Urothelium cell line (cell line): Measurements from ENCODE around the gene LIN7A.
"Not testable (repeated sequence)": the region's sequence is repeated elsewhere in the genome, so short reads cannot be mapped to it uniquely, and the experiment has no call there.

Experiments used
- DNase-seq: peaks from one replicate; pipeline ENCODE4 v3.0.0; 2011; ENCODE audit warnings: low spot score, mixed read lengths
- FAIRE-seq: peaks from 2 replicates; lab custom pipeline; 2011; peaks lifted over from hg19 to GRCh38; lab: Jason Lieb, UNC

Gene LIN7A

DNA sequence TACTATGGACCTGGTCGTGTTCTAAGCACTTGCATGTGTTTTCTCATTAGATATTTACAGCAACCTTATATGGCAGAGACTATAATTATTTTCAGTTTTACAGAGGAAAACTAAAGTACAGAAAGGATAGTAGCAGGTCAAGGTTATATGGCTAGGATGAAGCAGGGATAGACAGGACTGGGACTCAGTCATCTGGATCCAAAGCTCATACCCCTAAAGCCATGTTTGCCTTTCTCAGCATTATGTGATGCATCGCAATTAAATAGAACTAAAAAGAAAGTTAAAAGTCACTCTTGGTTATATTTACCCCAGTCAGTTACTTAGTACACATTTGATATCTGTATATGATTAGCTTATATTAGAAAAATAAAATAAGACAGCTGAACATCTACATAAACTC, 13.3 kb downstream of the LIN7A start:
- DNase-seq = no peak
- no peak for FAIRE-seq

DNA sequence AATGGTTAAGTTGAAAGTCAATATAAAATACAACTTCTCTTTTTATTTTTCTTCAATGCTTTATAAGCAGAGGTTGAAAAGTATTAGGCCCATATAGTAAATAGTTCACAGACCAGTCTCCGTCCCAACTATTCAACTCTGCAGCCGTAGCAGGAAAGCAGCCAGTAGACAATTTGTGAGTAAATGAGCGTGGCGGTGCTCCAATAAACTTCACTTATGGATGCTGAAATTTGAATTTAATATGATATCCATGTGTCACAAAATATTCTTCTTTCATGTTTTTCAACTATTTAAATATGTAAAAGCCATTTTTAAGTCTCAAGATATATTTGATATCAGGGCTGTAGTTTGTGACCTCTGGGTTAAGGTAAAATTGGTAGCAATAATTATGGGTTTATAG, 17.7 kb downstream of the LIN7A start:
- DNase-seq (no peak), FAIRE-seq (no peak)

DNA sequence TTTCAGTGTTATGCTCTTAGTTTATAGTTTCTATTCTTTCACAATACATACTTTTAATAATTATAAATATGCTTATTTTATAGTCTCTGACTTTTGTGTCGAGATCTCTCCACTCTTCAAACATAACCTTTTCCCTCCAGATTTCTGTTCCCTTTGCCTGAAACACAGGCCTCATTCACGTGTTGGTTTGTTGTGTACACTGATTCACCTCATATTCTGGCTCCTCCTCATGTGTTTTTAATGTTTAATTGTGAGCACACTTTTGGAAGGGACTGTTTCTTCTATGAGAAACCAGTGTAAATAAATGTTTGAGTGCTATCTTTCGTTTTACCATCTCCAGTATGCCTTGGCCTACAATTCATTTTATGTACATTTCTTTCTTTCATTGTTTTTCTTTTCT, 20.1 kb downstream of the LIN7A start:
- DNase-seq = no peak
- no peak for FAIRE-seq

GRCh38 chr12:80912901-80913770, 24.6 kb downstream of the LIN7A start:
- DNase-seq (no peak), FAIRE-seq (no peak)

DNA sequence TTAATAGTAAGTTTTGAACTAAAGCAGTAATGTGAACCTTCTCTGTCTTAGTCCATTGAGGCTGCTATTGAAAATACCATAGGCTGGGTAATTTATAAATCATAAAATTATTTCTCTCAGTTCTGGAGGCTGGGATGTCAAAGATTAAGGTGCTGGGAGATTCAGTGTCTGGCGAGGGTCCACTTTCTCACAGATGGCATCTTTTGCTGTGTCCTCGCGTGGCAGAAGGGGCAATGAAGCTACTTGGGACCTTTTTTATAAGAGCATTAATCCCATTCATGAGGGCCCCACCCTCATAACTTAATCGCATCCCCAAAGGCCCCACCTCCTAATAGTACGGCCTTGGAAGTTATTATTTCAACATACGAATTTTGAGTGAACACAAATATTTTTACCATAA, 28.4 kb downstream of the LIN7A start:
- DNase-seq (no peak), FAIRE-seq (no peak)

GRCh38 chr12:80902711-80903110, 35.0 kb downstream of the LIN7A start:
- no peak for FAIRE-seq

DNA sequence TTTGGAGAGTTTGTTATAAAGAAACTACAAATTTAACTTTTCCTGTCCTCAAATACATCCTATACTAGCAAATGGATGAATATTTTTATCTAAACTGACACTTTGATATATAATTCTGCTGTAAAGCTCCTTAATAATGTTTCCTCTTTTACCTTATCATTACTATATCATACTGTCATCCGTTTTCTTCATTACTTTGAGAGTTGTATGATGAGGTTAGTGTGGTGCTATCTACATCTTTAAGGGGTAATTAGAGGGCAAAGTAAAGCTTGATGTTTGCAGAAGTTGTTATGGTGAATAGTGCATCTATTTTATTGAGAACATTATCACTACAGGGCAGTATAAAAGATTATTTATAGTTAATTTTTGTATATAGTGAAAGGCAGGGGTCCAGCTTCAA, 36.1 kb downstream of the LIN7A start:
- no peak for DNase-seq
- FAIRE-seq = no peak

More at GRCh38 chr12:80902711-80903110, 35.0 kb downstream of the LIN7A start:
- DNase-seq = no peak

DNA sequence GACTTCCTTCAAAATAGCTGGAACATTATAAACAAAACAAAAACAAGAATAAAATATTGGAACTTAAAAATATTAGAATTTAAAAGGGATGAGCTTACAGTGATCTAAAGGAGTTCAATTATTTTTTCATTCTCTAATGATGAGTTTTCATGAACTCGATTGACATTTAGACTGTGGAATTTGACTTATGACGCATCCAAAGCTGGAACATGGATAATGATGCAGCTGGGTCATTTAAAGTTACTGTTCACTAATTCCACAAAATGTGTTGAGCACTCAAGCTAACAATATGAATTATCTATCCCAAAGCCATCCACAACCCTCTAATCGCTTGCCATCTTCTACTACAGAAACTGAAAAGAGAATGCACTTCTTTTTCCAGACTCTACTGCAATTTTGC, 42.5 kb downstream of the LIN7A start:
- DNase-seq = no peak
- FAIRE-seq = no peak

GRCh38 chr12:80894179-80894578, 43.6 kb downstream of the LIN7A start:
- no peak for DNase-seq
- FAIRE-seq = no peak

GRCh38 chr12:80892597-80893445, 44.9 kb downstream of the LIN7A start:
- FAIRE-seq (no peak), DNase-seq (no peak)

DNA sequence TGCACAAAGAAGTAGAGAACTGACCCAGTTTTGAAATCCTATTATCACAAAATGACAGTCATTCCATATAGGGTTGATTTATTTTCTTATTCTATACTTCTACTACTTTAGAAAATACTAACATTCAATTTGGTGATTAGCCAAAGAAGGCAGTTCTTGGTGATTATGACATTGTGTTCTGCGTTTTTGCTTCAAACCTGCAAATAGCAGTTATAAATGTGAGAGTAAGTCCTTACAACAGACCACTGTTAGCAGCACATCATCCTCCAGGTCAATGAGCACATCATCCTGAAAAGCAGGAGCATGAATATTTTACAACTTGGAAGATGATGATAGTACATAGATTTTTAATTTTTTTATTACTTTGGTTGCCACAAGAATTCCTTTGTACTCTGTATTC, 53.1 kb downstream of the LIN7A start:
- FAIRE-seq (no peak), DNase-seq (no peak)

DNA sequence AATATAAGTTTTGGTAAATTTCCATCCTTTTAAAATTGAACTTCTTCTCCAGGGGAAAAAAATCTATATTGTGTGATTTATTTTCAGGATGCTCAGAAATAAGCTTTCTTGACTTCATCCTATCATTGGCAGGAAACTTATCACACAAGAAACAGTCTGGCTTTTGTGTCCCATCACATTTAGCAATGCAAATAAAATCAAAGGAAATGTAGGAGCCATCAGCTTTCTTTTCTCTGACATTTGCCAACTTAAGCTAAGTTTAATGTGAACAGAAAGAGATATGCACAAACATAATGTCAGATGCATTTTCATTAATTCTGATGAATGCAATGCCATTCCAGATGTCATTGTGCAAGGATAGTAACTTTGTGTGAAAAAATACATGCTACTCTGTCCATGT, 56.6 kb downstream of the LIN7A start:
- FAIRE-seq (no peak), DNase-seq (no peak)

GRCh38 chr12:80878452-80878851, 59.3 kb downstream of the LIN7A start:
- FAIRE-seq, DNase-seq: not testable (repeated sequence)

- no peak for FAIRE-seq
- no peak for DNase-seq
These were observed 59.9 kb downstream of the LIN7A start for GRCh38 chr12:80877721-80878265.

- no peak for FAIRE-seq
- DNase-seq = no peak
These were observed 65.7 kb downstream of the LIN7A start for GRCh38 chr12:80872053-80872452.

GRCh38 chr12:80869264-80869663, 68.5 kb downstream of the LIN7A start:
- FAIRE-seq (no peak), DNase-seq (no peak)

DNA sequence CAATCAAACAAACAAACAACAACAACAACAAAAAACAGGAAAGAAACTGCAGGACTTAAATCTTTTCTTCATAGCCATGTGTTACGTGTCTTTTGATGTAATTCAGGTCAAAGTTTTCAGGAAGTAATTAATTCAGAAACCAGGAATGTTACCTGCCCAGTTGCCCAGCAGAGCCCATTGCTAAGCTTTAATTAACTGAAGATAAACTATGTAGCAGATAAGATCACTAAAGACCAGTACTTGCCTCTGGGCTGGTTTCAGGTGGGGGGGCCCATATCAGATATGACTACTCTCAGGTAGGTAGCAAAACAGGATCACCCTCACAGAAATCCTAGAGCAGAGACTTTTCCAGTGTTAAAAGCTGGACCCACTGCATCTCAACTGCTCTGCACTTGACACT, 69.2 kb downstream of the LIN7A start:
- no peak for FAIRE-seq
- no peak for DNase-seq

GRCh38 chr12:80867941-80868340, 69.8 kb downstream of the LIN7A start:
- no peak for FAIRE-seq

GRCh38 chr12:80864046-80864735, 73.5 kb downstream of the LIN7A start:
- FAIRE-seq (no peak), DNase-seq (no peak)

More at GRCh38 chr12:80867941-80868340, 69.8 kb downstream of the LIN7A start:
- DNase-seq = no peak

DNA sequence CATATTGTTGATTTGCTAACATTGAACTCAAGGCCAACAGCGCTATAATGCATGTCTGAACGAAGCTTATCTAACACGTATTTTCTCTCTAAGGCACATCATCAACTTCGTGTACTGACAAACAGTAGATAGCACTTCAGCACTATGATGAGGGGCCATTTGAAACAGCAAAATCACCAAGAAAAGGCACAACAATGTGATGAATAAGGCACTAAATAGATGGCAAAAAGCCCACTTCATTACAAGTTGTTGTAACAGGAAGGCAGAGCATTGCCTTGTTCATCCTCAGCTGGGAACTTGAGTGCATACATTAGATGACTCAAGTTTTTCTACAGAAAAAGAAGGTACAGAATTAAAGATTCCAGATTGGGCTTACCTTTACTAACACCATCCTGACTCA, 75.2 kb downstream of the LIN7A start:
- DNase-seq = no peak
- no peak for FAIRE-seq
